Uterus (tissue), 2 donors: ENCODE results near the gene CCL8.

Experiments
- CTCF ChIP-seq, 4 experiments: fragments of 200-600 bp in 2 of 4; fragments of 450-650 bp in 2 of 4; sonication (generic) in 2 of 4; IDR thresholded peaks; one replicate each; pipeline ENCODE4 v1.5.1; 2016 to 2019; ENCODE audit warnings: antibody characterized with exemption in 4 of 4, mild to moderate bottlenecking in 2 of 4, moderate library complexity in 1 of 4
- POLR2A ChIP-seq, 2 donors: fragments of 450-650 bp; IDR thresholded peaks; one replicate each; pipeline ENCODE4 v1.6.1; 2016; ENCODE audit warnings: antibody characterized with exemption in 2 of 2, mild to moderate bottlenecking in 1 of 2, moderate library complexity in 1 of 2

- TF ChIP-seq POLR2A (IDR thresholded peaks at IDR 0.05), result no peak
- no peak for TF ChIP-seq CTCF (IDR thresholded peaks at IDR 0.05)
These were observed 45.5 kb downstream of the CCL8 start for GRCh38 chr17:34364751-34365150.
